CD4-positive, alpha-beta T cell treated with Interleukin-12 subunit alpha and Interleukin-12 subunit beta, for 1 hour (primary cell): ENCODE data around the gene ODAD3.
"Not testable (repeated sequence)": the region's sequence is repeated elsewhere in the genome, so short reads cannot be mapped to it uniquely, and the experiment has no call there.

Experiments used
- DNase-seq: peaks from one replicate; pipeline ENCODE4 v3.0.0-alpha.2; 2020

Gene ODAD3

DNA sequence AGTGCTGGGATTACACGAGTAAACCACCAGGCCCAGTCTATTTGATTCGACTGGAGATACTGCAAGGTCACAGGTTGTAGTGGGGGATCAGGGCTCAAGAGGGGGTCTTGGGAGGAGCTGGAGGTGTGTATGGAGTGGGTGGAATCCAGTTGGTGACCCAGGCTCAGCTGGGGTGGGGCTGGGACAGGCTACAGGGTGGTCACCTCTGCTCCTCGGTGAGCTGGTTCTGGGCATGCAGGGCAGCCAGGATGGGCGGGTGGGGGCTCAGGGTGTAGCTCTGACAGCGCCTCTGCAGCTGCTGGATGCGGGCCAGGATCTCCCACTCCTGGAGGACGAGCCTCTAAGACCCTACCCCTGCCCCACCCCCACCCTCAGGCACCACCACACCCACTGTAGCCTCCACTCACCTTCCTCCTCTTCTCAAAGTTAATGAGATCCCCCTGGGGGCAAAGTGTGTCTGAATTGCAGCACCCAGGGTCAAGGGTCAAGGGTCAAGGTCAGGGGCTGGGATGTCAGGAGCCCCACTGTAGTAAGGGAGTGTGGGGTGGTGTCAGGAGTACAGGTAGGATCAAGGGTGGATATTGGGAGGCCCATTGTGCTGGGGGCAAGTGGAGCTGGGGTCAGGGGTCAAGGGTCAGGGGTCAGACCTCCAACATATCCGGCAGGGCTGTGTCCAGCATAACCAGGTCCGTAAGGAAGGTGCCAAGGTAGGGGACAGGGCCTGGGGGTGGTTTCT, 32.9 kb downstream of the ODAD3 start:
- no peak for DNase-seq

DNA sequence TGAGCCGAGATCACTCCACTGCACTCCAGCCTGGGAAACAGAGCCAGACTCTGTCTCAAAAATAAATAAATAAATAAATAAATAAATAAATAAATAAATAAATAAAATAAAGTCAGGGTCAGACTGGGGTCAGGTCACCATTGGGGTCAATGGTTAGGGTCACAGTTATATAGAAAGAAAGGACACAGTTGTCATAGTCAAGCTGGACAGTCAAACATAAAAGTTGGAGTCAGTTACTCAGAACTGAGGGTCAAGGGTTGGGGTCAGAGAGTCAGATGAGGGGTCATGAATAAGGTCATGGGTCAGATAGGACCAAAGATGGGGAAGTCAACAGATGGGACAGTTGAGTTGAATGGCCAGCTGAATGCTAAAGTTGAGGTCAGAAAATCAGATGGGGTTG, 34.1 kb downstream of the ODAD3 start:
- DNase-seq: no peak

DNA sequence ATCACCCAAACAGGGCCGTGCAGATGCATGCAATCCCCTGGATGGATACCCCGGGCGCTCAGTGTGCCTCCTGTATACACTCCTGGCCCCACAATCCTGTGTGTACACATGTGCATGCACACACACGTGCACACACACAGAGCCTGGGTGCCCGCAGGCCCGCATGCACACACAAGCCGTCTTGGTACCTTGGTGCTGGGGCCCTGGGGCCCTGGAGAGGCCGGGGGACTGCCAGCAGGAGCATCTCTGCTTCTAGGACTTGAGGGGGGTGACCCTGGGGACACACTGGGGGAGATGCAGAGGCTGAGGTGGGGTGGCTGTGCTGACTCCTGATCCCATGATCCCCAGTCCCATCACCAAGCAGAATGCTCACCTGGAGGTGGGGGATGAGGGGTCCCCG, 35.3 kb downstream of the ODAD3 start:
- DNase-seq: no peak

DNA sequence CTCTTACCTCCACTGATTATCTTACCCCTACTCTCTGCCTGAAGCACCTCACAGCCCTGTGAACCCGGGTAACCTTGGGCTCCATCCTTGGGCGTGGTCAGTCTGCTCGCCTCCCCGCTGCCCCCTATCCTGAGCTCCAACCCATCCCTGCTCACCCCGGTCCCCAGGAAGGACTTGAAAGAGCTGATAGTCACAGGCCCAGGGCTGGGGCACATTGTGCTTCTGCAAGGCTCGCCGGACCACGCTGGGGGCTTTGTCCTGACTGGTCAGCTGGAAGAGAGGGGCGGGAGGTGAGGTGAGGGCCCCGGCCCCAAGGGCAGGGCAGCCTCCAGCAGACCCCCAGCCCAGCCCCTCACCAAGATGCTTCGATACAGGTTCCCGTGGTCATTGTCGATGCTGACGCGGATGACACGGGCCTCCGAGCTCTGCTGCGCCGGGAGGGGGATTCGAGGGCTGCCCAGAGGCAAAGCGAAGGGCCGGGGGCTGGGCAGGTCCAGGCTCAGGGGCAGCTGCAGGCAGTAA, 37.8 kb downstream of the ODAD3 start:
- DNase-seq: no peak

DNA sequence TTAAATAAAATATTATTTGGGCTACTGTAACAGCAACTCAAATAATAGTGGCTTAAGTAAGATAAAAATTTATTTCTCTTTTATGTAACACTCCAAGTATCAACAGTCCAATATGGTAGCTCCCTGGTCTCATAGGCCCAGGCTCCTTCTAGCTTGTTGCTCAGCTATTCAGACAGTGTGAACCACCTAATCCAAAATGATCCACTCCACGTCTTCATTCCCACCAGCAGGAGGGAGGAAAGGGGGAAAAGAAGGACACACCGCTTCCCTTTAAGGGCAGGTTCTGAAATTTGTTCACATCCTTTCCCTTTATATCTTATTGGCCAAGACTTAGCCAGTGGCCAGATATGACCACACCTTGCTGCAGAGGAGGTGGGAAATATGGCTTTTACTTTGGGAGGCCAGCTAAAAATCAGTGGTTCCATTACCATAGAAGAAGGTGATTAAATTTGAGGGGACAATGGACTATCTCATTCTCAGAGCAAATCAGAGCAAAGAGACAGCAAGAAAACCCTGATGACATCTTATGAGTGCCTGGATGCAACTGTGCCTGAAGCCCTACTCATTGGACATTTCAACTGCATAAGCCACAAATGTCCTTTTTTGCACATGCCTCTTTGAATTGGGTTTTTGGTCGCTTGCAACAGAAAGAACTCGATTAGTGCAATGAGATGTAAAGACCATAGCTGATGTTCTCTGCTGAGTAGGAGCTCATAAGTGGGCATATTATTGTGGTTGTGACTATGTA, 43.8 kb downstream of the ODAD3 start:
- DNase-seq: no peak

DNA sequence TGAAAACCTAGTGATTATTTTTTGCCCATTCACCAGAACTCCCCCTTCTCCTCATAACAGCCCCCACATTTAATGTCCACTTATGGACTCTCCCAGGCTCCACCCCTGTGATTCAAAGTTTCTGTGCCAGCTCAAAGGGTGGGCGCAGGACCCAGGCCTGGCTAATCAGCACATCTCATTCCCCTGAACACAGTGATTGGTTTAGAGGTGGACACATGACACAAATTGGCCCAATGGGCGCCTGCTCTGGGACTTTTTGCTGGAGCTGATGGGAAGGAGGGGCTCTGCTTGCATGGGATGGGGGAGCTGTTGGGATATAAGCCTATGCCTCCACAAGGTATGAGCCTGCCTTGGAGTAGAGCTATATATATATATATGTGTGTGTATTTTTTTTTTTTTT, 44.6 kb downstream of the ODAD3 start:
- no peak for DNase-seq

DNA sequence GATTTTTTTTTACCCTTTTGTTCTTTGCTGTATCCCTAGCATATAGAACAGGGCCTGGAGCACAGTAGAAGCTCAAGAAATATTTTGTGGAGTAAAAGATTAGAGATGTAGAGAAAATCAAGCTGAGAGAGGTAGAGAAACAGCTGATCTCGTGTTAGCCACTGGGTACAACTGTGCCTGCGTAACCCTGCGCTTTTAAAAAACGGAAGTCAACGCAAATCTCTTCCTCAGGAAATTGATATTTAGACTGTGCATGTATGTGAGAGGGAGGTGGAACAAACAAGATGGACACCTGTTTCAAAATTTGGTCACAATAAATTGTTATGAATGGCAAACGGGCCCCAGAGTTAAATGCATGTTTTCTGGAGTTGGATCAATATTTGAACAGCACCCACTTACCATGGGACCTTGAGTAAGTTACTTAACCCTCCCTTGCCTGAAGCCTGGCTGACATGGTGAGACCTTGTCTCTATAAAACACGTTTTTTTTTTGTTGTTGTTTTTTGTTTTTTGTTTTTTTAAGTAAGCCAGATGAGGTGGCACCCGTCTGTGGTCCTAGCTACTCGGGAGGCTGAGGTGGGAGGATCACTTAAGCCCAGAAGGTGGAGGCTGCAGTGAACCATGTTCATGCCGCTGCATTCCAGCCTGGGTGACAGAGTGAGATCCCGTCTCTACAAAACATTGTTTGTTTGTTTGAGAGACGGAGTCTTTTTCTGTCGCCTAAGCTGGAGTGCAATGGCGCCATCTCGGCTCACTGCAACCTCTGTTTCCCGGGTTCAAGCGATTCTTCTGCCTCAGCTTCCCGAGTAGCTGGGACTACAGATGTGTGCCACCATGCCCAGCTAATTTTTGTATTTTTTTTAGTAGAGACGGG, 47.5 kb downstream of the ODAD3 start:
- DNase-seq: no peak

DNA sequence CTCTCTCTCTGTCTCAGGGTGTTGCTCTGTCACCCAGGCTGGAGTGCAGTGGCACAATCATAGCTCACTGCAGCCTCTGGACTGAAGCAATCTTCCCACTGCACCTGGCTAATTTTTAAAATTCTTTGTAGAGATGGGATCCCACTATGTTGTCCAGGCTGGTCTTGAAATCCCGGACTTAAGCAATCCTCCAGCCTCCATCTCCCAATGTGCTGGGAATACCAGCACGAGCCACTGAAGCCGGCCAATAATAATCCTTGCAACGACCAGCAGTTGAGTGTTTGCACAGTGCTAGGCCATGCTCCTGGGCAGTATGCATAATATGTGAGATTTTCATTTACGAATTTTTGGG, 50.2 kb downstream of the ODAD3 start:
- DNase-seq: no peak

DNA sequence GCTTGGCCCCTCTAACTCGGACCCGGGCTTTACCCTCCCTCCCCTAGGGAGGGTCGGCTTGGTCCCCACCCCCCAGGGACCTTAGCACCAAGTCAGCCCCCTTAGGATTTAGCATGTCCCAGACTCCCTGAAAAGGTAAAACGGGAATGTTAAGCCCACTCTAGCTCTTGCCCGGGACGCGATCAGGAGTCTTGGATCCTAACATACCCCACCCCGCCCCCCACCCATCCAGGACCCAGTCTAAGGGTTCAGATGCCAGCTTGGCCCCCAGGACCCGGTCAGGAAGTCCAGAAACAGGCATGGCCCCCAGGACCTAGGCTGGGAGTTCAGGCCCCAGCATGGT, 51.2 kb downstream of the ODAD3 start:
- no peak for DNase-seq

DNA sequence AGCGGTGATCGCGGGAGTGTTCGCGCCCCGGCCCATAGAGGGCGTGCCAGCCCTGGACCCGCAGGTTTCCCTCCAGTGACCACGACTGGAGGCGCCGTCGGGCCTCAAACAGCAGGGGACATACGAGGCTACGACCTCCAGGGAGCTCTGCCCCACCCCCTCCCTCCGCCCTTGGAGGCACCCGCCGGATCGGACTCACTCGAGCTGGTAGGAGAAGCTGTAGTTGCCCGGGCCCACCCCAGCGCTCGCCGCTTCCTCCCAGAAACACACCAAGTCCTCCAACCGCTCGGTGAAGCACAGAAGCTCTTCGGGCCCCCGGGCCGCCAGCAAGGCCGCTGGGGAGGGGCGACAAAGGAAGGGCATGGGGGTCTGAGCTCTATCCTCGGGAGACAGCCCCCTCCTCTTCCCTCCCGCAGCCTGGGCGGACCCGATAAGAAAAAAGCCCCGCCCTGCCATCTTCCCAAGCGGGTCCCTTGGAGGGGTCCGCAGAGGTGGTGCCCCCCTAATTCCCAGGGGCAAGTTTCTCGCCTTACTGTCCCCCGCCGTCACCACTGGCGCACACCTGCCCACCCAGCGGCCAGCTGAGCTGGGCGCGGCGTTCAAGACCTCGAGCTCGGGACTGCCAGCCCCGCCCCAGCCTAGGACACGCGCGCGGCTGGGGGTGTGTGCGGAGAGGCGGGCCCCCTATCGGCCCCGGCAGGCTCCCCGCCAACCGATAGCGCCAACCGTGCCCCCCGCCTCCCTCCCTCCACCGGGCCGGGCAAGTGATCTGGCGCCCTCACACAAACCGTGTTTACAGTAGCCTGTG, 51.8 kb downstream of the ODAD3 start:
- DNase-seq: peak; percentile 43

DNA sequence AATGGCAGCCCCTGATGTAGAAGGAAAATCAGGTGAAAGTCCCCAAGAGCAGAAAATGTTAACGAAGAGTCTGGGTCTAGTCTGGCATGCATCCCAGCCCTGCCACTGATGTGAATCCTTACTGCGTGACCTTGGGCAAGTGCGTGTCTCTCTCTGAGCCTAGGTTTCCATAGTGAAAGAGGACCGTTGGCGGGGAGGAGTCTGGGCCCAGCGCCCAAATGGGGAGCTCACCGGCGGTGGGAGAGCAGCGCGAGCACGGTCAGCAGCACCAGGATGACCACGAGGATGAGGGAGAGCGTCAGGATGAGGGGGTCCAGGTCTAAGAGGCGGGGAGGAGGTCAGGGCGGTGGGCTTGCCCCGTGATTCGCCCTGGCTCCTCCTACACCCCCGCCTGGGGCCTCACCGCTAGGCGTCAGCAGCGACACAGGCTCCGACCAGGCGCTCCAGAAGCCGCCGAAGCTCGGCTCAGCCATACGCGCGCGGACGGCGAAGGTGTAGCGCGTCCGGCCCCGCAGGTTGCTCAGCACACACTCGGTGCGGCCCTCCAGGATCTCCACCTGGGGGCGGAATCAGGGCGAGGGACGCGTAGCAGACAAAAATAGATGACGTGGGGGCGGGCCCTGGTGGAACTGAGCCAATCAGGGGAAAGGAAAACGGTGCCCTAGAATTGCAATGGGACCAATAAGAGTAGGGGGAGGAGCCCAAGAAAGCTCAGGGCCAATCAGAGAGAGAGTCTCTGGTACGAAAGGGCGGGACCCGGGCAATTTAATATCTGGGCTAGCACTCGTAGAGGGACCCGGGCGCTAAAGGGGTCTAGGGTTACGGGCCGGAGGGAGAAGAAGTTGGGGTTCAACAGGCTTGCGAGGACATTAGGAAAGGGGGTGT, 54.0 kb downstream of the ODAD3 start:
- DNase-seq: peak; percentile 99

DNA sequence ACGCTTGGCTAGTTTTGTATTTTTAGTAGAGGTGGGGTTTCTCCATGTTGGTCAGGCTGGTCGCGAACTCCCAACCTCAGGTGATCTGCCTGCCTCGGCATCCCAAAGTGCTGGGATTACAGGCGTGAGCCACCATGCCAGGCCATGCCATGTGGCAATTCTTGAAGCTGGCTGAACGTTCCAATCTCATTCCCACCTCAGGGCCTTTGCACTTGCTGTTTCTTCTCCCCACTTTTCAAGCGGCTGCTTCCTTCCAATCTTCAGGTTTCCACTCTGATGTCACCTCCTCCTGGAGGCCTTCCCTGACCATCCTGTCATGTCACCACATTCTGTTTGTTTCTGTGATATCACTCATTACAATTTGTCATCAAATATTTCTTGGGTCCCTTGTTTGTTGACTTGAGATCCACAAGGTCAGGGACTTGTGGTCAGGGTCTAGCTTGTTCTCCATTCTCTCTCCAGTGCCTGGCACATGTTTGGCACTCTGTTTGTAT, 55.0 kb downstream of the ODAD3 start:
- no peak for DNase-seq

DNA sequence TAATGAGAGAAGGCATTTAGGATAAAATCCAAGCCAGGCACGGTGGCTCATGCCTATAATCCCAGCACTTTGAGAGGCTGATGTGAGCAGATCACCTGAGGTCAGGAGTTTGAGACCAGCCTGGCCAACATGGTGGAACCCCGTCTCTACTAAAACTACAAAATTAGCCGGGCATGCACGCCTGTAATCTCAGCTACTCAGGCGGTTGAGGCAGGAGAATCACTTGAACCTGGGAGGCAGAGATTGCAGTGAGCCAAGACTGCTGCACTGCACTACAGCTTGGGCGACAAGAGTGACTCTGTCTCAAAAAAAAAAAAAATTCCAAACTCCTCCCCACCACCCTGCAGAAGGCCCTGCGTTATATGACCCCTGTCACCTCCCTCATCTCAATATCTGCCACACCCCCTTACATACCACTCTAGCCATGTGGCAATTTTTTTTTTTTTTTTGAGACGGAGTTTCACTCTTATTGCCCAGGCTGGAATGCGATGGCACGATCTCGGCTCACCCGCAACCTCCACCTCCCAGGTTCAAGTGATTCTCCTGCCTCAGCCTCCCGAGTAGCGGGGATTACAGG, 55.6 kb downstream of the ODAD3 start:
- not testable (repeated sequence) for DNase-seq

DNA sequence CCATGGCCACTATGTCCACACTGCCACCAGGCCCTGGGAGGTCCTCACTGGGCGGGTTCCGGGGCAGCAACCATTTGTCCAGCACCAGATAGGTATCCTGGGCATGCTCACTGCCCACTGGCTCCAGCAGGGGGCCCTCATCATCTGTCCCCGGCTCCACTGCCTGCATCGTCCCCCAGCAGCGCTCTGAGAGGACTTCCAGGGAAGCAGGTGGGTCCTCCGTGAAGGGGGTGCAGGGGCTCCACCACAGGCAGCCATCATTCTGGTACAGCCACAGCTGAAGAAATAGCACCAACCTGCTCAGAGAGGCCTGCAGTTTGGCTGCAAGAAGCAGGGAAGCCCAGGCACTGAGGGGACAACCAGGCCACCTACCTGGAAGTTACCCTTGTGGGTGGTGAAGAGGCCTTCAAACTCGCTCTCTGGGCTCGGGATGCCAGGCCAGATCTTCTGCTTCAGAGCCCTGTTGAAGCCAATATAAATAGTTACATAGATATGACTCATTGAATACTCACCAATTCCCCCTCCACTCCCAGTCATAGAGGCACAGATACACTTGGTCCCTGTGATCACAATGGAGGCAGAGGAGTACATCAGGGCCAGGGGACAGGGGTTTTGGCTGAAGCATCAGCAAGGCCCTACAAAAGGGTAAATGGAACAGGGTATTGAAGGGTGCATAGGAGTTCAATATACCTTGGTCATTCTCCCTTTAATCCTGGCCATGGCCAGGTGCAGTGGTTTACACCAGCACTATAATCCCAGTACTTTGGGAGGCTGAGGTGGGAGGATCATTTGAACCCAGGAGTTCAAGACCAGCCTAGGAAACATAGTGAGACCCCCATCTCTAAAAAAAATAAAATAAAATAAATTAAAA, 56.4 kb downstream of the ODAD3 start:
- no peak for DNase-seq

DNA sequence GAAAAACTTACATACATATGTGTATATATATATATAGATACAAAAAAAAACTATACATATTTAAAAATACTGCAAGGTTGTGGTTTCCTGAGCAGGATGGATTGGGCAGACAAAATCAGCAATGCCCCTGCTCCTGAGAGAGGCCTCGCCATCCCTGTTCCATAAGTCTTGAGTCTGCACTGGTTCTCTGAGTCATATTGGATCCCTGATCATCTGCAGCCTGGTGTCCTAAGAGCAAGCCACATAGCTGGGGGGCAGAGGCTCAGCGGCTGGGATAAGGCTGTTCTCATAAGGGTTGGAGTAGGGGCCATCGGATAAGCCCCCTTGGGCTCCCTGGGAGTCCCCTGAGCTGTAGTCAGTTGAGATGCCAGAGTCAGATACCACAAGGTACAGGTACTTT, 57.2 kb downstream of the ODAD3 start:
- no peak for DNase-seq

DNA sequence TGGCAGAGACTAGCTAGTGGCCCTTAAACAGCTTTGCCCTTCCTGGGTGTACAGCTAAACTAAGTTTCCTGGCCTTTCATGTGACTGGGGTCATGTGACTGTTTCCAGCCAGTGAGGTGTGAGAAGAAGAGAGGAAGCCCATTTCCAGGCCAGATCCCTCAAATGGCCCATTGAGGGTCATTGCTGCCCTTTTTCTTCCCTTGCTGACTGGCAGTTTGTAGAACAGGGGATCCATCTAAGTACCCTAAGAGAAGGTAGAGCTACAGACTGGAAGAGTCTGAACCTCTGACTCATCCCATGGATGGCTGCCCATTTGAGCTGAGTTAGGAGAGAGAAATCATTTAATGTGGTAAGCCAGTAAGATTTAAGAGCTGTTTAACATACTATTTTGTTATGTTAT, 57.7 kb downstream of the ODAD3 start:
- DNase-seq: no peak

DNA sequence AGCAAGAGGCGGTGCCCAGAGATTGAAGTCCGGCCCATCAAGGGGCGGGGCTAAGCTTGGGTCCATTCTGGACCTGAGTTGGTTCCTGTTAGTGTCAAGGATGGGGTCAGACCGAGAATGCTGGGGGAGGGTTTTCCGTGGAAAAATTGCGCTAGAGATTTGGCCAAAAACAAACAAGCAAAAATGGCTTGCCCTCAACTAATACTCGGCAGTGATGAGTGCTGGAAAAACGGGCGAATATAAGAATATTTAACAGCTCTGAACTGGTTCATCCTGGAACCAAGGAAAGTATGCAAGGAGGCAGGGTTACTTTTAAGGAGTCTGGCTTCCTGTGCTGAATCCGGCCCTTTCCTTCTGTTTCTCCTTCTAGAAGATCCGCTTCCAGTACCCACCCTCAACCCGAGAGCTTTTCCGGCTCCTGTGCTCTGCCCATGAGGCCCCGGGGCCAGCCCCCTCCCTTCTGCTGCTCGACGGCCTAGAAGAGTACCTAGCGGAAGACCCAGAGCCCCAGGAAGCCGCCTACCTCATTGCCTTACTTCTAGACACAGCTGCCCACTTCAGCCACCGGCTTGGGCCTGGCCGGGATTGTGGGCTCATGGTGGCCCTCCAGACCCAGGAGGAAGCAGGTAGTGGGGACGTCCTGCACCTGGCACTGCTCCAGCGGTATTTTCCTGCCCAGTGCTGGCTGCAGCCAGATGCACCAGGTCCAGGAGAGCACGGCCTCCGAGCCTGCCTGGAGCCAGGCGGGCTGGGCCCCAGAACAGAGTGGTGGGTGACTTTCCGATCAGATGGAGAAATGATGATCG, 59.6 kb downstream of the ODAD3 start:
- DNase-seq: peak; percentile 79

DNA sequence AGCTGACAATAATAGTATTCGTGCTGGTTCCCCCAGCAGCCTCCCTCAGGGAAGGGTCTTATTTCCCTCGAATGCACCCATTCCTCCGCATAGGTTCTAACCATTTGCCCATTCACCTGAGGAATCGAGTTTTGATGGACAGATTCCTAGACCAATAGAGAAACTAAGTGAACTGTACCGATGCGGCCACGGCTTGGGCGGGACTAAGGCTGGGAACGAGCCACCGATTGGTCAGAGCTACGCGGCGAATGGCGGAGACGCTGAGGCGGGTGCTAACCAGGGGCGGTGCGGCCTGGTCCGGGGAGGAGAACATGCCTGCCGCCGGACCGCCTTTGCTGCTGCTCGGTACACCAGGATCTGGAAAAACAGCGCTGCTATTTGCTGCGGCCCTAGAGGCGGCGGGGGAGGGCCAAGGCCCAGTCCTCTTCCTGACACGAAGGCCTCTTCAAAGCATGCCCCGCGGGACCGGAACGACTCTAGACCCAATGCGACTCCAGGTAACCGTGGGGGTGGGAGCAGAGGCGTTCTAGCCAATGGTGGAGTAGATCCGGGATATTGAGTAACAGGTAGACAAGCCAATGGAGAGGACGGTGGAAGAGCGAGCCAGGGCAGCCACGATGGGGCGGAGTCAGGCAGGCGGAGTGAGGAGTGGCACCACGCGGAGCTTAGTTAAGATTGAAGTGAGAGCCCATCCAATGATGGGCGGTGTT, 60.3 kb downstream of the ODAD3 start, which contains the start of gene SWSAP1:
SWSAP1 (plus strand) TSS at position 234 of the 710 bp plus-strand sequence; CDS start at position 249, 15 bp downstream.
- peak; percentile 99 for DNase-seq
